ENCODE data around the gene TMEM81.

TMEM81 gene

DNA sequence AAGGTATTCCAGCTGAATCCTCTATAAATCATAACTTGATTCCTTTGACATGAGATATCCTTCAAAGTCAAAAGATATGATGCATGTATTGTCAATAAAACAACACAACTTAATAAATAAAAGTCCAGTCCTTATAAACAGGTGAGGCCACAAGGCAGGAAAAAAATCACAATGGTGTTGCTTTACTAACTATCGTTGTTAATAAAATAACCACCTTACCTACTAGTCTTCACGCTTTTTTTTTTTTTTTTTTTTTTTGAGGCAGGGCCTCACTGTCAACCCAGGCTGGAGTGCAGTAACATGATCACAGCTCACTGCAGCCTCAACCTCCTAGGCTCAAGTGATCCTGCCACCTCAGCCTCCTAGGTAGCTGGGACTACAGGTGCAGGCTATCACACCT is at the start of gene TMEM81:
Gene TMEM81 (minus strand): TSS at position 101 of the 400 bp plus-strand sequence. CDS start 140 bp downstream, outside the sequence.
- DNase-seq (ENCODE audit: low read depth in 2 of 2) = no peak

DNA sequence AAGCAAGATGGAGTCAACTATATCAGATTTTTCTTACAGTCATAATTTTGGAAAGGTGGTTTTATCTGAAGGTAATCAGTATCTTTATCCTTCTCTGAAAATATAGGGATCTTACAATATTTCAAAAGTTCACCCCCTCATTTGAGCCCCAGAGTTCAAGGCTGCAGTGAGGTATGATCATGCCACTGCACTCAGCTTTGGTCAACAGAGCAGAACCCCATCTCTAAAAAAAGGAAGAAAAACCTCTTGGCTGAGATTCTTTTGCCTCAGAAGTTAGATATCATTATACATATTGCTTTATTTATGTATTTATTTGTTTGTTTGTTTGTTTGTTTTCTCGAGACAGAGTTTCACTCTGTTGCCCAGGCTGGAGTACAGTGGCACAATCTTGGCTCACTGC is 49.0 kb upstream of the TMEM81 start:
- no peak for DNase-seq (ENCODE audit: low read depth in 2 of 2)

DNA sequence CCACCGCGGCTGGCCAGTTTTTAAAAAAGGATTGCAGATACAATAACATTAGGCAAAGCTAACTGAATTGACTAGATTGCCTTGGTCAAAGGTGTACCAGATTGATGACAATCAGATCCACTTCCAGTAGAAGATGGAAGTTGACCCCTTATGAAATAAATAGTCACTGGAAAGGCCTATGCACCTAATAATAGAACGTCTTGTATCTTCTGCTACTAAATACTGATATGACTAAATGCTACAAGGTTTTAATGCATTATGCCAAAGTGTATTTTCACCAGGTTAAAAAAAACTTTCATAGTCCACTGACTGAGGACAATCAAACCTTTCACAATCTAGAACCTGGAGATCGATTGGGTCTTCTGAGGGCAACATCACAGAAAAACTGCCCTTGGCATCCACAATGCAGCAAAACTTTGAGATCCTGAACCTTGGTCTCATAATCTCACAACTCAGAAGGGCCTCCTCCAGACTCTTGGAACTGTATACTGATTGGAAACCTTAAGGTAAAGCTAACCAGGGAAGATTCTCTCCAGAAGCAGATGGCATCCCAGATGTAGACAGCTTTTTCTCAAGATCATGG is 45.3 kb upstream of the TMEM81 start:
- no peak for DNase-seq (ENCODE audit: low read depth in 2 of 2)

GRCh38 chr1:205128050-205128449 is 43.8 kb upstream of the TMEM81 start:
- DNase-seq (ENCODE audit: low read depth in 2 of 2) = no peak

DNA sequence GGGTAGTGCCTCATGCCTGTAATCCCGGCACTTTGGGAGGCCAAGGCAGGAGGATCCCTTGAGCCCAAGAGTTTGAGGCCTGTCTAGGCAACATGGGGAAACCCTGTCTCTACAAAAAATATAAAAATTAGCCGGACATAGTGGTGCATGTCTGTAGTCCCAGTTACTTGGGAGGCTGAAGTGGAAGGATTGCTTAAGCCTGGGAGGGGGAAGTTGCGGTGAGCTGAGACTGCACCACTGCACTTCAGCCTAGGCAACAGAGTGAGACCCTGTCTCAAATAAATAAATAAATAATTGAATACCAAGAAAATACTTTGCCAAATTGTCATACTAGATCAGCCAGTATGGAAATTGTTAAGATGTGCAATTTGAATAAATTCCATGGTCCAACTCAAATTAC is 43.4 kb upstream of the TMEM81 start:
- no peak for DNase-seq (ENCODE audit: low read depth in 2 of 2)

DNA sequence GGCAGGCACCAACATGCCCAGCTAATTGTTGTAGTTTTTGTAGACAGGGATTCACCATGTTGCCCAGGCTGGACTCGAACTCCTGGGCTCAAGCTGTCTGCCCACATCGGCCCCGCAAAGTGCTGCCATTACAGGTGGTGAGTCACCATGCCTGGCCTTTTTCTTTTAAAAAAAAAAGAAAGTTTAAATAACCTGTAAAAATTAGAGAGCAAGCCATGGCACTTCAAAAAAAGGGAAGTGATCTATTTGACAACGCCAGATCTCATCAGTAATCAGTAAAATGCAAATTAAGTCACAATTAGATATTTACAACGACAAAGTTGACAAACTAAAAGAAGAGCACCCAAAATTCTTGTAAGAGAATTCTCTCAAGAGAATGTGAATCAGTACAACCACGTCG is 40.5 kb upstream of the TMEM81 start:
- no peak for DNase-seq (ENCODE audit: low read depth in 2 of 2)

- no peak for DNase-seq (ENCODE audit: low read depth in 2 of 2)
Observed at GRCh38 chr1:205122489-205122882, 38.2 kb upstream of the TMEM81 start.

- DNase-seq (ENCODE audit: low read depth in 2 of 2) = peak; percentile 91 to 92
Observed at GRCh38 chr1:205121660-205122488, 37.6 kb upstream of the TMEM81 start, which contains the start of gene RBBP5. RBBP5 (minus strand) TSS chr1:205121978; CDS start chr1:205121873, 105 bp downstream.

DNA sequence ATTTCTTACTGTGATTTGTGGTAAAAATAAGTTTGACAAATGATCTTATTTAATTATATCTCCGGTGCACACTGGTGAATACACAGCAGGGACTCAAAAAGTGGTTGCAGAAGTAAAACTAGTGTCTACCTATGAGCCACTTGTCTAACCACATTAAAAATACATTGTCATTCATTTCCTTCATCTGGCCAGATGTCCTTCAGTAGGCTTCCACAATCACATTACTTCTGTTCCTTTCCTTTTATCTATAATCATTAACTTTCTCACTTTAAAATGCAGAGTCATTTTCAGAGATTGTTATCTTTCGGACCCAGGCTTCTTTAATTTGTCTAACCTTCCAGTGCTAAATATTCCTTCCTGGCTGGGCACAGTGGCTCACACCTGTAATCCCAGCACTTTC is 34.5 kb upstream of the TMEM81 start:
- no peak for DNase-seq (ENCODE audit: low read depth in 2 of 2)

- no peak for DNase-seq (ENCODE audit: low read depth in 2 of 2)
Observed at GRCh38 chr1:205111354-205111753, 27.1 kb upstream of the TMEM81 start.

DNA sequence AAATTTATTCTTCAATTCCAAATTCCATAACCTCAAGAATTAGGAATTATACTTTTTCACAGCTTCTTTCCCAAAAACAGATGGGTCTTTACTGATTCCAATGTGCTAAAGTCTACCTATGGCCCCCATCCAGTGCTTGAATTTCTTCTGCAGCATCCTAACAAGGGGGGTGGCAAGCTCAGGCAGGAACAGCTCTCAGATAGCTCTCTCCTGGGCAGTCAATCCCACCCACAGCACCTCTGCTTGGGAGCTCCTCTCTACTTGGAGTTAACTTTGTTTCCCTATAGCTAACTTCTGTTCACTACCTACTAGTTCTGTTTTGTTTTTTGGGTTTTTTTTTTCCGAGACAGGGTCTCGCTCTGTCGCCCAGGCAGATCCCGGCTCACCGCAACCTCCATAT is 25.5 kb upstream of the TMEM81 start:
- DNase-seq (ENCODE audit: low read depth in 2 of 2) = no peak

DNA sequence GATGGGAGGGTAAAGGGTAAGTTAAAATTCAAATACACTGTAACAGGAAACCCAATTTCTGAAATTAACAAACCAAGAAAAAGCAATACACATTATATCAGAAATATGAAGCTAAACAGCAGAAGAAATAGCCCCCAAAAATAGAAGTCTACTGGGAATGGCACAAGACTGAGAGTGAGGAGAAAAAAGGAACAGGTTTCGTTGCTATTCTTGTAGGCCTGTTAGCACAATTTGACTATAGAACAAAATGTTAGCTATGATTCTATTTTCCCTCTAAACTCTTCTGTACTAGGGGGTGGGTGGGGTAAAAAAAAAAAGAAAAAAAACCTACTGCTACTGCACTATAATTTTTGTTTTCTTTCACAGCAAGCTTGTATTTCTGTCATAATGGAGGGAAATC is 25.0 kb upstream of the TMEM81 start:
- DNase-seq (ENCODE audit: low read depth in 2 of 2) = no peak

DNA sequence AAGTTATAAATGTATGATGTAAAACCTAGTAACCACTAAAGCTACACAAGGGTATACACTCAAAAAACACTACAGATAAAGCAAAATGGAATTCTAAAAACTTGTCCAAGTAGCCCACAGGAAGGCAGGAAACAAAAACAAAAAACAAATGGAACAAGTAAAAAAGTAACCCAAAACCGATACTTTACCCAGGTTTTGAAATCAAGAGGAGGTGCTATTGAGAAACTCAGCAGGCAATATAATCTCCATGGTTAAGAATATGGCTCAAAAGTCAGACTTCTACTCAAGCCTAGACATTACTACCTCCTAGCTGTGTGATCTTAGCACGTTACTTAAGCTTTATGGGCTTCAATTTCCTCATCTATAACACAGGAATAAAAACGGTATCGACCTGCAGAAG is 24.2 kb upstream of the TMEM81 start:
- no peak for DNase-seq (ENCODE audit: low read depth in 2 of 2)

GRCh38 chr1:205107327-205107726 is 23.1 kb upstream of the TMEM81 start:
- no peak for DNase-seq (ENCODE audit: low read depth in 2 of 2)

DNA sequence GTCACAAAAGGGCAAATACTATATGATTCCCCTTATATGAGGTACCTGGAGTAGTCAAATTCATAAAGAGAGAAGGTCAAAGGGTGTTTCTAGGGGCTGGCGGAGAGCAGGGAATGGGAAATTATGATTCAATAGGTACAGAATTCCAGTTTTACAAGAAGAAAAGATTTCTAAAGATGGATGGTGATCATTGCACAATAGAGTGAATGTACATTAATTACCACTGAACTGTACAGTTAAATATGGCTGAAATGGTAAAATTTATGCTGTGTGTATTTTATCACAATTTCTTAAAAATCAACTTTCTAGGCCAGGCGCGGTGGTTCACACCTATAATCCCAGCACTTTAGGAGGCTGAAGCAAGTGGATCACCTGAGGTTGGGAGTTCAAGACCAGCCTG is 18.1 kb upstream of the TMEM81 start:
- DNase-seq (ENCODE audit: low read depth in 2 of 2) = no peak

DNA sequence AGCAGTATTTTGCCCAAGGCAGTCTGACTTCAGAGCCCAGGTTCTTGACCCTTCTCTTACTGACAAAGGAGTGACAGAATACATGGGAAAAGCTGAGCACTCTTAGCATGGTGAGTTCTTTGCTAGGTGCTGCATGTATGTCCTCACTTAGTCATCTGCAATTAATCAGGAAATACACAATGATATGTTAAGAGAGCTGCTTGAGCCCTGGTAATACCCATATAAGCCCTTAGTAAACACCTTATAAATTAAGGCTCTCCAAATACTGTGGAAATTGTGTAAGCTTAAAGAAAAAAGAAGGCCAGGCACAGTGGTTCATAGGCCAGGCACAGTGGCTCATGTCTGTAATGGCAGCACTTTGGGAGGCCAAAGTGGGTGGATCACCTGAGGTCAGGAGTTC is 14.0 kb upstream of the TMEM81 start:
- DNase-seq (ENCODE audit: low read depth in 2 of 2) = no peak

- no peak for DNase-seq (ENCODE audit: low read depth in 2 of 2)
Observed at GRCh38 chr1:205095422-205095821, 11.2 kb upstream of the TMEM81 start.

DNA sequence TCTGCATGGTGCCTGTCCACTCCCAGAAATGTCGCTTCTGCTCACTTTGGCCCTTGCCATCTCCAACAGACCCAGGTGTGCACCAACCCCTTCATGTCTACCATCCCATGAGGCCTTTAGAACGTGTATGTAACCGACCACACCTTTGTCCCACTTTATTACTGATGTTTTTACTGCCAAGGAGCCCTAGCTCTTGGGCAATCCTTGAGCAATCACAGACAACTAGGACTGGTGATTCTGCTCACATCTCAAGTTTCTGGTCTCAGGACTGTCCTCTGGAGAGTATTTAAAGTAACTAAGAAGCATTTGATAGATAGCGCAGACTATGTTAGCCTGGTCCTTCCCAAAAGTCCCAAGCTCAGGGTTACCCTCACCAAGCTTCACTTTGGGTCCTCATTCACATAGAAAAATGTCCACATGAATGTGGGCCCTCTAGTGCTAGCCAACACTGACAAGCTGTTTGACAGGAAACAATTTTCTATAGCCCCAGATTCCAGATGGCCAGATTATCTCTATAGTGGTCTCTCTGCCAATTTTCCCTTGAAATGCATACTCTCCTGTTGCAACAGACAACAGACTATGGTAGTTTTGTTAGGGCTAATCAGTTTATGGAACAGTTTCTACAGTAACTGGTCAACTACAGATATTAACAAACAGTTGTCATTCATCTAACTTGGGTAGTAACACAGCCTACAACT is 6.9 kb upstream of the TMEM81 start:
- no peak for DNase-seq (ENCODE audit: low read depth in 2 of 2)

GRCh38 chr1:205088341-205088740 is 4.1 kb upstream of the TMEM81 start:
- no peak for DNase-seq (ENCODE audit: low read depth in 2 of 2)

GRCh38 chr1:205082431-205082830 is 1.8 kb downstream of the TMEM81 start:
- no peak for DNase-seq (ENCODE audit: low read depth in 2 of 2)

DNA sequence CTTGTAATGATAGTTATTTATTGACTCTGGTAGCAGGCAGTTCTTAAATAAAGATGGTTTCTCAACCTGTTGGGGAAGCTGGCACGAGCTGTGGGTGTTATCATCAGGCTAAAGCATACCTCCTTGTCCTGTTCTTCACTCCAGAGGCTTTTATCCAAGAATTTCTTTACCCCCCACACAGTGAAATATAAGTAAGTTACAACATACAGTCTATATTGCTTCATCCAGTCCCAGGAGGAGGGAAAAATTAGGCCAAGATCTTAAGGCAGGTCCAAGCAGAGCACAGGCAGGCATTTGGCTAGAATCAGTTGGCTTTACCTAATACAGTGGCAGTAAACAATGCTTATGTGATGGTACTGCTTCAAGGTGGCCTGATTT is 6.3 kb downstream of the TMEM81 start:
- DNase-seq (ENCODE audit: low read depth in 2 of 2) = no peak

- no peak for DNase-seq (ENCODE audit: low read depth in 2 of 2)
Observed at GRCh38 chr1:205077158-205077933, 6.9 kb downstream of the TMEM81 start.

Measured in activated CD8-positive, alpha-beta memory T cell treated with anti-CD3 and anti-CD28 coated beads for 4 hours (primary cell).